Umbilical cord (tissue), 2 donors: ENCODE data around the gene UBN1. TPM values are rescaled to one million over a fixed set of nuclear protein-coding genes. Genes with fewer than 3 reads are reported as not detected.

Experiments
- DNase-seq: peaks from one replicate; pipeline ENCODE4 v3.0.0-alpha.2; 2015; ENCODE audit warnings: low spot score
- total RNA-seq: library from RNA; depleted of rRNA; stranded (reverse); fragments of >200 nt; gene quantifications from one replicate; pipeline ENCODE4 v1.2.3, GENCODE V29; 2014; ENCODE audit warnings: low replicate concordance; ENCODE audit not compliant: insufficient read depth

Gene UBN1
- total RNA-seq, 1 donor from 2014 or later = 31.3 TPM

DNA sequence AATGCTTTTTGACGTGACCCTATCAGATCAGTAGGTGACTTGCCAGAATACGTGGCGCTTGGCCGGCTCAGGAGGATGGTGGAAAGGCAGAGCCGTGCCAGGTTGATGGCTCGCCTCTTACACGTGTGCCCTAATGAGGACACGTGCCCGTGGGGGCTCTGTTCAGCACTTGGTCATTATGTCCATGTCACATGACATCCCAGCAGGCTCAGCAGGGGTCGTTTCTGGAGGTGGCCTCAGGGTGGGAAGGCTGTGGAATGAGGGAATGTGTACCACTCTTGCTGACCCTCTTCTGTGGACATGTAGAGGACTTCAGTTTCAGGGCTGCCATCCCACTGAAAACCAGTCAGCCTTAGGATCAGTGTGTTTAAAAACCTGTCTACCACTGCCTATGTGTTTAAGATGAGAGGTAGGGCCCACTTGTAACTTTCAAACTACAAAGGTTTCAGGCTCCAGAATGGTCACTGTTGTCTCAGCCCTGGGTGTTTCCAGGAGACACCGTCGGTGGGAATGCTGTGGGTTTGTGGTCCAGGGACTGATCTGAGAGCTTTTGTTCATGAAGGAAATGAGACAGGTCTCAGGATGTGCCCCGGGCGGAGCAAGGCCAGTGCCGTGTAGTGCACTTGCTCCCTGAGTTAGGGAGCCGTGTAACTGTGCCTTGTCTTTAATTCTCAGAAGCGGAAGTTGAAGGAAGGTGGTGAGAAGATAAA lies 12.1 kb downstream of the UBN1 start:
- no peak for DNase-seq

DNA sequence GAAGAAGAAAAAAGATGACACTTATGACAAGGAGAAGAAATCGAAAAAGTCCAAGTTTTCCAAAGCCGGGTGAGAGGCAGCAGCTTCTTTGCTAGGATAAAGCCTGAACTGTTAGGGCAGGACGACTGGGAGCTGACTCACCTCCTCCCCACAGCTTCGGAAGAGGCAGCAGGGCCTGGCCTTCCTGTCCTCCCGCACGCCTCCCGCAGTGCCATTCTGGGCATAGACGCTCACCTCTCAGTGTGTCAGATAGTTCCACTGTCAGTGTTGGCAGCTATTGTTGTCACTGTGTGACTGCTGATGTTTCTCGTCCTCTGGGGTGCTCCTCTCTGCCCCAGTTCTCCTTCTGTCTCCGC lies 12.6 kb downstream of the UBN1 start:
- DNase-seq = no peak

GRCh38 chr16:4860727-4861342 lies 13.6 kb downstream of the UBN1 start:
- DNase-seq = no peak

- DNase-seq = no peak
Observed at GRCh38 chr16:4862639-4863038, 15.4 kb downstream of the UBN1 start.

- DNase-seq = no peak
Observed at GRCh38 chr16:4864728-4865127, 17.4 kb downstream of the UBN1 start.

GRCh38 chr16:4865231-4865860 lies 18.1 kb downstream of the UBN1 start:
- no peak for DNase-seq

GRCh38 chr16:4866586-4866985 lies 19.3 kb downstream of the UBN1 start:
- no peak for DNase-seq

- DNase-seq = no peak
Observed at GRCh38 chr16:4868026-4868425, 20.7 kb downstream of the UBN1 start.

DNA sequence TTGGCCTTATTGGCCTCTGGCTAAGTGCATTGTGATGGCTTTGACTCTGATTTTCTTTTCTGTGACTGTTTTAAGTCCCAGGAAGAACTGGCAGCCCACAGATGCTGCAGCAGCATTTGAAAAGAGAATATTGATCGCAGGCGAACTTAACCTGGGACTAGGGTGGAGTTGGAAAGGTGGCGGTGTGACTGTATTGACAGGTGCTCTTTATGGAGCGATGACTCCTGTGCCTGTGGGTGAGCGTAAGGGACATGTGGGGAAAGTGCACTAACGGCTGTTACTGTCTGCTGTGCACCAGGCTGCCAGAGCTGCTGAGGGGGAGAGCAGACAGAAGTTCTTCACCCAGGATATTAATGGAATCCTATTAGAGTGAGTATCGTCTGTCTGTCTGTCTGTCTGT lies 21.3 kb downstream of the UBN1 start:
- no peak for DNase-seq

DNA sequence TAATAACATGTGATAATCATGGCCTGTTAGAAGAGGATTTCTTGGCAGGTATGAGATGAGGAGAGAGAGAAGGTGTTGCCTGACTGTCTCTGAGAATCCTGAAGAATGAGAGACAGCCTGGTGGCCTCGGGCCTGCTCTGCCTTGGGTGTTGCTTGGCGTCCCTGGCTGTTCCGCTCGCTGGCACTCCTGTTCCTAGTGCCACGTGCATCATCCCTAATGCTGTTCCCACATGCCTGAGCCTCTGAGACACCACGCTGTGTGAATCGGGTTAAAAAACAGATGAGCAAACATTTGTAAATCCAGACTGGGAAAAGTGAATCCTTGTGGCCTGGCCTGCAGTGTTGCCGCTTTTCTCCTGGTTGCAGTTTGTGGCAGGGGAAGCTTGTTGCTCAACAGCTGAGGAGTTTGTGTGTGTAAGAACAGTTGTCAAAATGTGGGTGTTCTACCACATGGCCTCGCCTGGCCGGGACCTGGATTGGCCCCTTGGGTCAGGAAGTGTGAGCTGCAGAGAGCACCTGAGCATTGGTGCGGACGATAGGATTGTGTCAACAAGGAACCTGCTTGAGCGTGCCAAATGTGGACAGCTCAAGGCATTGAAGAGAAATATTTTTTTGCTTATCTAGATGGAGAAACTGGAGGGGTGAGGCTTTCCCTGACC lies 22.0 kb downstream of the UBN1 start:
- DNase-seq = no peak

GRCh38 chr16:4870138-4870671 lies 22.9 kb downstream of the UBN1 start:
- no peak for DNase-seq

GRCh38 chr16:4871071-4871470 lies 23.8 kb downstream of the UBN1 start:
- DNase-seq = no peak

- DNase-seq = no peak
Observed at GRCh38 chr16:4873091-4873490, 25.8 kb downstream of the UBN1 start.

DNA sequence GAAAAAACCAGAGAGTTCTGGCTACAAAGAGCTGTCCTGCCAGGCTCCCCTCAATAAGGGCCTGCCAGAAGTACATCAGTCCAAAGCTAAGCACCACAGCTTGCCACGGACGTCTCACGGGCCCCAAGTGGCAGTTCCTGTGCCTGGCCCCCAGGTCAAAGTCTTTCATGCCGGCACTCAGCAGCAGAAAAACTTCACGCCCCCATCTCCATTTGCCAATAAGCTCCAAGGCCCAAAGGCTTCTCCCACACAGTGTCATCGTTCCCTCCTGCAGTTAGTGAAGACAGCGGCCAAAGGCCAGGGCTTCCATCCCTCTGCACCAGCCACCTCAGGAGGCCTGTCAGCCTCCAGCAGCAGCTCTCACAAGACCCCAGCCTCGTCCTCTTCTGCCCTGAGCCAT lies 27.4 kb downstream of the UBN1 start:
- DNase-seq = no peak

DNA sequence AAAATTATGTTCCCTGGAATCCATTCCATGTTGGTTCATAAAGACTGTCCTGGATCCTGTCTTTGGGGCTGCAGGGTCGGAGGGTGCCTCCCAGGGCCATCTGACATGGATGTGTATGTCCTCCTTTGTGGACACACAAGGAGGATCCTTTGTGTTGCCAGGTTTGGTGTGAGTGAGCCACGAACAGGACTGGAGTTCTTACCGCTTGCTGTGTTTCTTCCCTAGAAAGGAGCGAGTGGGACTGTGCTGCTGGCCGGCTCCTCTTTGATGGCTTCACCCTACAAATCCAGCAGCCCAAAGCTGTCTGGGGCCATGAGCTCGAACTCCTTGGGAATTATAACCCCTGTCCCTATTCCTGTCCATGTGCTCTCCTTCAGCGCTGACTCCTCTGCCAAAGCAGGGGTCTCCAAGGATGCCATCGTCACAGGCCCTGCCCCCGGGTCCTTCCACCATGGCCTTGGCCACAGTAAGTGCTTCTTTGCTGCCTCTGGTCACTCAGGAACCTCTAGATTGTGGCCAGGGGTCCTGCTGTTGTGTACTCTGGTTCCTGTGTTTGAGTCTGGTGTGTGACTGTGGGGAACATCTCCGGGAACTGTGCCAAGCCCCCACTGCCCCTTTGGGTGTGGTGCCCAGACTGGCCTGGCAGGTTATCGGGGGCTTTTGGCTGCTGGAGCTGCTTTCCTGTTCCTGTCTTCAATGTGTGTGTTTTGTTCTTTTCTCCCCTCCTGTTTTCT lies 29.5 kb downstream of the UBN1 start:
- DNase-seq = peak; percentile 13

GRCh38 chr16:4877380-4877685 lies 30.1 kb downstream of the UBN1 start:
- DNase-seq = no peak

- no peak for DNase-seq
Observed at GRCh38 chr16:4879049-4879448, 31.8 kb downstream of the UBN1 start.

DNA sequence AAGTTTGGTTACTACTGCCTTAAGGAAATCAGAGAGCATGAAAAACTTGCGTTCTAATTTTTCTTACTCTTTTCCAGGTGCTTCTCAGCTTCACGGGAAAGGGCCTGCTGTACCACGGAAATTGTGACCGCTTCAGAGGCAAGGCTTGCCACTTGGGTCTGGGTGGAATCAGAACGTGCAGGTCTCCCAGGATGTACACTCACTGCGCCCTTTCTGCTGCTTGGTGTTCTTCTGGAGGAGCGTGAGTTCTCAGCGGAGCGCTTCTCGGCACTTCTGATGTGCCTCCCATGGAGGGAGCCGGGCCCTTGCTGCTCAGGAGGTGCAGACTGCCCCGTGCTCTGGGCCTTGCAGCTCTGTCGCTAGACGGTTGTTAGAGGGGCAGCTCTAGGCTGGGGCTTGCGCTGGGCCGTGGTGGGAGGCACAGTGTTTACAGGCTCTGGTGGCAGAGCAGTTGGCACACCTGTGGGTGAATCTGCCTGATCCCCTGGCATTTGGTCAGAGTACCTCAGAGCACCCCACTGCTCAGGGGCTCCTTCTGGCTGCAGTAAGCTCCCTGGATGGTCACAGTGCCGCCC lies 32.8 kb downstream of the UBN1 start:
- DNase-seq = no peak

GRCh38 chr16:4882000-4882632 lies 34.8 kb downstream of the UBN1 start:
- peak; percentile 19 for DNase-seq

DNA sequence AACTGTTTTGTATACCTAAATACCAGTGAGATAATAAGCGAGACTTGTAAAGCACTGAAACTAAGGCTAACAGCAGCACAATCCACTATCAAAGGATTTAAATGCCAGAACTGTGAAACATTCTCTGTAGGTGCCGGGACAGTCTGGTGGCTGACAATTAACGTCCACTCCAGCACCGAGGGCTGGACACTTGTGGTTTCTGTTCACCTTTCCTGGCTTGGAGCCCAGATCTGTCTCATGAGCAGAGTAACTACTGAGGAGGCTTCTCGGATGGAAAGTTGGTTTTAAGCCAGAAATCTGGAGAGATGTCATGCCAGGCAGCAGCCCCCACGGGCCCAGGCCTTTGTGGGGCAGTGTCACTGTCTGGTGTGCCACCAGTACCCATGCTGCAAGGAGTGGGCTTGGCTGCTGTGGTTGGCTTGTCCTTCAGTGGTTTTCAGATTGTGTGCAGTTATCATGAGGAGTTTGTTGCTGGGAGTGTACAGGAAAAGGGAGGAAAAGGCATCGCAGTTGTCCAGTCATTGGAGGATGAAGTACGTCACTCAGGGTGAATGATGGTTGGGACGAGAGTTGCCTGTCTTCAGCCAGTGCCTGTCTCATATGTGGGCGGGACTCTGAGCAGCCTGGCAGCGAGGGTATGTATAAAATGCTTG lies 35.5 kb downstream of the UBN1 start:
- DNase-seq = no peak

DNA sequence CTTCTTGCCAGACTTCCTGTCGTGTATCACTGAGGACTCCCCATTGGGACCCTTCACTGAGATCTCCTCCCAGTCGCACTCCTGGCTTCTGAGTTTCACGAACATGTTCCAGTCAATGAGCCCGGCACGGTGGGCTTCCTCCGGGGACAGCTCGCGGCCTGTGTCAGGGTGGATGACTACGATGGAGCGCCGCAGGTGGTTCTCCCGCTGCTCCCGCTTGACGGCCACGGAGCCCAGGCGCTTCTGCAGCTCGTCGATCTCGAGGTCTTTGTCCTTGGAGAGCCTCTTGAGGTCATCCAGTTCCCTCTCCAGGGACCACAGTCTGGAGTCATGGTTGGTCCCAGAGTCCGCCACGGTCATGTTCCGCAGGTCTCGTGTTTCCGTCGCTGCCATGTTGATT lies 36.2 kb downstream of the UBN1 start:
- no peak for DNase-seq
